ENCODE data around the gene EIF3A.
"Not testable (repeated sequence)": the region's sequence is repeated elsewhere in the genome, so short reads cannot be mapped to it uniquely, and the experiment has no call there.

Gene EIF3A

DNA sequence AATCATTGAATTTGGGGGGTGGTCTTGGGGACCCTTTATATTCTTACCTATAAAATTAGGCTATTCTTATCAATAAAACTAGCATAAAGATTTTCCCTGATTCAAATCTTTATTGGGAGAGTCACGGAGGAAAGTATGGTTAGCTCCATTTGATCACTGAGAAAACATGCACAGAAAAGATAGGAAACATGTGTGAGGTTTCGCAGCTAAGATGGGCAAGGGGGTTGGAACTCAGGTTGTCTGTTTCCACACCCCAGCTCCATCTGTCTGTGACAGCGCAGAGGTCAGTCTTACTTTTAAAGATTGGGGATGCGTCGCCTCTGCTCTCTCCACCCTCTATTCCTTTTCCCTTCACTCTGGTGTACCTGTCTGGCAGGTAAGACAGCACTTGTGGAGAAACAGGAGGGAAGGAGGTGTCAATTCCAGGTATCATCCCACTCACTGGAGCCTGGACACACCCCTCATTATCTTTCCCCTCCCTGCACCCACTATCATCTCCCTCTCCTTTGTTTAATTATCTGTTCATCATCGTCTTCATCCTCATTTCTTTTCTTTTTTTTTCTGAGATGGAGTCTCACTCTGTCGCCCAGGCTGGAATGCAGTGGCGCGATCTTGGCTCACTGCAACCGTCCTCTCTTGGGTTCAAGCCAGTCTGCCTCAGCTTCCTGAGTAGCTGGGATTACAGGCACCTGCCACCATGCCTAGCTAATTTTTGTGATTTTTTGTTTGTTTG is 20.9 kb upstream of the EIF3A start:
- in situ Hi-C loops (cut with HindIII; ENCODE audit: low pct_ligation_motif_present, low pct_unique_long_range_greater_than_20kb, low sequenced_read_pairs) = no loop called here
- DNase-seq = no peak

- in situ Hi-C loops (cut with HindIII; ENCODE audit: low pct_ligation_motif_present, low pct_unique_long_range_greater_than_20kb, low sequenced_read_pairs) = no loop called here
- DNase-seq = no peak
Measured at GRCh38 chr10:119100434-119101238, 20.0 kb upstream of the EIF3A start.

- no peak for DNase-seq
- in situ Hi-C loops (cut with HindIII; ENCODE audit: low pct_ligation_motif_present, low pct_unique_long_range_greater_than_20kb, low sequenced_read_pairs) = no loop called here
Measured at GRCh38 chr10:119098576-119098975, 18.0 kb upstream of the EIF3A start.

DNA sequence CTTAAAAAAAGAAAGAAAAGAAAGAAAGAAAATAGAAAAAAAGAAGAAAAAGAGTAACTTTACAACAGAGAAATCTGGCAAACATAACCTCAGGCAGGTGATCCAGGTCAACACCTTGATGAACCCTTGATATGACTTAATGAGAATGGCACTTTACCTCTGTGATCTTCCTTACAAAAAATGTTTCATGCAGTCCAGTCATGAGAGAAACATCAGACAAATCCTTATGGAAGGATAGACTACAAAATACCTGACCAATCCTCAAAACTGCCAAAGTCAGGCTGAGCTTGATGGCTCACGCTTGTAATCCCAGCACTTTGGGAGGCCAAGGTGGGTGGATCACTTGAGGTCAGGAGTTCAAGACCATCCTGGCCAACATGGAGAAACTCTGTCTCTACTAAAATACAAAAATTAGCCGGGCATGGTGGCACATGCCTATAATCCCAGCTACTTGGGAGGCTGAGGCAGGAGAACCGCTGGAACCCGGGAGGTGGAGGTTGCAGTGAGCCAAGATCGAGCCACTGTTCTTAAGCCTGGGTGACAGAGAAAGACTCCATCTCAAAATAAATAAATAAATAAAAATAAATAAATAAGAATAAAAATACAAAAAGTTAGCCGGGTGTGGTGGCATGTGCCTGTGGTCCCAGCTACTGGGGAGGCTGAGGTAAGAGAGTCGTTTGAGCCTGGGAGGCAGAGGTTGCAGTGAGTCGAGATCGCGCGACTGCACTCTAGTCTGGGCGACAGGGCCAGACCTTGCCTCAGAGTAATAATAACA is 16.2 kb upstream of the EIF3A start:
- DNase-seq; in situ Hi-C loops (cut with HindIII; ENCODE audit: low pct_ligation_motif_present, low pct_unique_long_range_greater_than_20kb, low sequenced_read_pairs): not testable (repeated sequence)

DNA sequence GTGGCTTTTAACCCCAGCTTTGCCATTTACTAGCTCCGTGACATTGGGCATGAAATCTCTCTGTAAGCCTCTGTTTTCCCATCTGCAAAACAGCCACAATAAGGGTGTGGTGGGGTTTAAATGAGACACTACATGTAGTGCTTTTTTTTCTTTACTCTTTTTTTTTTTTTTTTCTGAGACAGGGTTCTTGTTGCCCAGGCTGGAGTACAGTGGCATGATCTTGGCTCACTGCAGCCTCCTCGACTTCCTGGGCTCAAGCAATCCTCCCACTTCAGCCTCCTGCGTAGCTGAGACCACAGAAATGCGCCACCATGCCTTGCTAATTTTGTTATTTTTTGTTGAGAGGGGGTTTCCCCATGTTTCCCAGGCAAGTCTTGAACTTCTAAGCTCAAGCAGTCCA is 15.0 kb upstream of the EIF3A start:
- no peak for DNase-seq
- in situ Hi-C loops (cut with HindIII; ENCODE audit: low pct_ligation_motif_present, low pct_unique_long_range_greater_than_20kb, low sequenced_read_pairs) = no loop called here

GRCh38 chr10:119090968-119091367 is 10.4 kb upstream of the EIF3A start:
- in situ Hi-C loops (cut with HindIII; ENCODE audit: low pct_ligation_motif_present, low pct_unique_long_range_greater_than_20kb, low sequenced_read_pairs) = no loop called here
- DNase-seq = no peak

DNA sequence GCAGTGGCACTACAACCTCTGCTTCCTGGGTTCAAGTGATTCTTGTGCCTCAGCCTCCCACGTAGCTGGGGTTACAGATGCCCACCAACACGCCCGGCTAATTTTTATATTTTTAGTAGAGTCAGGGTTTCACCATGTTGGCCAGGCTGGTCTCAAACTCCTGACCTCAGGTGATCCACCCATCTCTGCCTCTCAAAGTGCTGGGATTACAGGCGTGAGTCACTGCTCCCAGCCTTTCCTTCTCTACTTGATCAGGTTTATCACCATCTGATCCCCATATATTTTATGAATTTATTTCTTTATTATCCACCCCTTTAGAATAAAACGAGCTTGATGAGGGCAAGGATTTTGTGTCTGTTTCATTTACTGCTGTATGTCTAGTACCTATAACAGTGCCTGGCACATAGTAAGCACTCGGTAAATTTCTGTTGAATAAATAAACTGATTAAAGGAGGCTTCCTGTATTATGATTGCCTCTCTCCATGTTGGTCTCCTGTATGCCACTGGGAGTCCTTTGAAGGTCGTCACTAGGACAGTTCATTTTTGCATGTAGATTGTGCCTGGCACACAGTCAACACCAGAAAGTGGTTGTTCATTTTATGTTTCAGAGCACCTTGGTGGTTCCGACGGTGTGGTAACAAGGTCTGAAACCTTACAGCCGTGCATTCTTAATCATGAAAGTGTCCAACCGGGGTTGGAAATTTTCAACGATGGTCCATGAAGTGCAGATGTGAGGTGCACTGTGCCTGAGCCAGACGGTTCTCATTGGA is 9.6 kb upstream of the EIF3A start:
- in situ Hi-C loops (cut with HindIII; ENCODE audit: low pct_ligation_motif_present, low pct_unique_long_range_greater_than_20kb, low sequenced_read_pairs) = no loop called here

GRCh38 chr10:119087271-119087882 is 6.8 kb upstream of the EIF3A start:
- DNase-seq = no peak
- in situ Hi-C loops (cut with HindIII; ENCODE audit: low pct_ligation_motif_present, low pct_unique_long_range_greater_than_20kb, low sequenced_read_pairs) = no loop called here

More for the DNA sequence above, 9.6 kb upstream of the EIF3A start:
- DNase-seq = no peak

DNA sequence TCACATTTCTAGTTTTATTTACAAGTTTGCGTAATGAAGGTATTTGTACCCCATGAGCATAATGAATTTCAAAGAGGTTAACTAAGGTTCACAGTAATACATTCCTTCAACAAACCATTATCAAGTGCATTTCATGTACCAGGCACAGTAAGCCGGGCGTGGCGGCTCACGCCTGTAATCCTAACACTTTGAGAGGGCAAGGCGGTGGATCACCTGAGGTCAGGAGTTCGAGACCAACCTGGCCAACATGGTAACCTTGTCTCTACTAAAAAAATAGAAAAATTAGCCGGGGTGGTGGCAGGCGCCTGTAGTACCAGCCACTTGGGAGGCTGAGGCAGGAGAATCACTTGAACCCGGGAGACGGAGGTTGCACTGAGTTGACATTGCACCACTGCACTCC is 4.3 kb upstream of the EIF3A start:
- no peak for DNase-seq
- in situ Hi-C loops (cut with HindIII; ENCODE audit: low pct_ligation_motif_present, low pct_unique_long_range_greater_than_20kb, low sequenced_read_pairs) = no loop called here

- DNase-seq = peak; percentile 82
- in situ Hi-C loops (cut with HindIII; ENCODE audit: low pct_ligation_motif_present, low pct_unique_long_range_greater_than_20kb, low sequenced_read_pairs) = no loop called here
Measured at GRCh38 chr10:119079599-119080520, 757 bp downstream of the EIF3A start.

GRCh38 chr10:119078422-119079179 is 2.0 kb downstream of the EIF3A start:
- no peak for DNase-seq
- in situ Hi-C loops (cut with HindIII; ENCODE audit: low pct_ligation_motif_present, low pct_unique_long_range_greater_than_20kb, low sequenced_read_pairs) = no loop called here

DNA sequence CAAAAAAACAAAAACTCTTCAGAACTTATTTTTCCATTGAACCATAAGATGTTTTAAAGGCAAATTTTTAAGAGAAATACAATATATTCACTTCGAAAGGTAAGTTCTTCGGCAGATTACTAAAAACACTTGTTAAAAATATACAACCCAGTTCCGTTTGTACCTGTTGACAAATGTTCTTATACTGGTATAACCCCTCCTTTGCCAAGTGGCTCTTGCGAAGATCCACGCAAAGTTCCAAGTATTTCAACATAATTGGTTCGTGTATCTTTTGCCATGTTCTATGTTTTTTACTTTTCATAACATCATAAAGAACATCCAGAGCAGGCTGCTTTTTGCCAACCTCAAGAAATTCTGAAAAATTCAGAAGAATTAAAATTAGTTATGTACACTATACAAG is 7.0 kb downstream of the EIF3A start:
- in situ Hi-C loops (cut with HindIII; ENCODE audit: low pct_ligation_motif_present, low pct_unique_long_range_greater_than_20kb, low sequenced_read_pairs) = no loop called here
- no peak for DNase-seq

DNA sequence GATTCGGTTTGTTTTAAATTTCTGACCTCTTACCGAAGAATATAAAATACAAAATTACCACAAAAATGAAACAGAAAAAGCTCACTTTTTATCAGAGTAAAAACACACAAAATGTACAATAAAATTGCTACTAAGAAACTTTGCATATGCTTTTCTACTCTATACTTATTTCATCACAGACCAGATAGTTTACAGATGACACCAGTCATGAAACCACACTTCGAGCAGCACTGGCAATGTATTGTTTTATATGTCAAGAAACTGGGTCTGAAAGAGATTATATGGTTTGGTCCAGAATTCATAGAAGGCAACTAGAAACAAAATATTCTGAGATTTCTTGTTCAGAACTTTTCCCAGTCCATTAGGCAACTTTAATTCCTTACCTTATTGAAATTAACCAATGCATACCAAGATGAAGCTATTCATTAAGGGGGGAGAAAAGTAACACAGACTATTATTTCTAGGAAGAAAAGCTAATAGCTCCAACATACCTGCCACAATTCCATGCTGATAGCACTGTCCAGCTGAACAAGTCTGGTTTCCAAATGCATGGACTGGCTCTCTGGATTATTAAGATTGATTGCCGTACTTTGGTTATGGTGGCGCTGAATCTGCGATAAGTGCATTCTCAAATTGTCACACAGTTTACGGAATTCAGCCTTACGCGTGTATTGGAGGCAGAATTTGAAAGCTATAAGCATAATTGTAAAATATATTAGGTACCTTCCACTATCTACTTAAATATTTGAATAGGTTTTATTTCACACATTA is 10.0 kb downstream of the EIF3A start:
- in situ Hi-C loops (cut with HindIII; ENCODE audit: low pct_ligation_motif_present, low pct_unique_long_range_greater_than_20kb, low sequenced_read_pairs) = no loop called here
- no peak for DNase-seq

- DNase-seq = no peak
- in situ Hi-C loops (cut with HindIII; ENCODE audit: low pct_ligation_motif_present, low pct_unique_long_range_greater_than_20kb, low sequenced_read_pairs) = no loop called here
Measured at GRCh38 chr10:119061926-119062325, 18.7 kb downstream of the EIF3A start.

DNA sequence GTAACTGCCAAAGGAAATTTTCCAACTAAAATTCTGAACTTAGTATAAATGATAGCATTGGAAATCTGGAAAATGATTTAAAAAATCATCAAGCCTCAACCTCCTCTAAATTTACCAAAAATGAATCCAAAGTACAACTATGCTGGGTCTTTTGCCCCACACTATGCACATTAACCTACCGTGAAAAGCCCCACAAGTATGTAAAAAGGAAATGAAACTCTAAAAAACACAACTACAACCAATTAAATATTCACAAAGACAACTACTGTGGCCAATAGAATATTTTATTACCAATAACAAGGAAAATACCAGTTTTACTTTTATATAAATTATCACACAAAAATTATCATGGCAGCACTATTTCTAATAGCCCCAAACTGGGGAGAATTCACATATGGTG is 19.3 kb downstream of the EIF3A start:
- no peak for DNase-seq
- in situ Hi-C loops (cut with HindIII; ENCODE audit: low pct_ligation_motif_present, low pct_unique_long_range_greater_than_20kb, low sequenced_read_pairs) = no loop called here

- DNase-seq = no peak
- in situ Hi-C loops (cut with HindIII; ENCODE audit: low pct_ligation_motif_present, low pct_unique_long_range_greater_than_20kb, low sequenced_read_pairs) = no loop called here
Measured at GRCh38 chr10:119060107-119060506, 20.5 kb downstream of the EIF3A start.

Data from ACHN (cell line).